HCT116 (cell line): ENCODE results near the gene SH3PXD2A. TPM values are rescaled to one million over a fixed set of nuclear protein-coding genes. Genes with fewer than 3 reads are reported as not detected.

Experiments
- ATAC-seq: fragments of 200-7000 bp; cut with Tn5 transposase; 2 replicates; pipeline ENCODE4 v1.9.1; 2020; ENCODE audit warnings: mild to moderate bottlenecking, moderate library complexity
- BruUV-seq: library from RNA; stranded (reverse); fragments of 400-500 nt; replicated peaks from 2 replicates; lab custom pipeline; 2021; lab: Mats Ljungman, UMichigan
- CTCF ChIA-PET: fragments of 300-600 bp; sonication (Branson Sonifier 250); formaldehyde crosslinking; loops from one replicate; lab custom pipeline; 2021; ENCODE audit warnings: antibody characterized with exemption; lab: Charles Lee
- POLR2A ChIA-PET: fragments of 300-600, 350-600 bp; sonication (Branson Sonifier 250); formaldehyde crosslinking; loops from one replicate; lab custom pipeline; 2021; ENCODE audit warnings: antibody characterized with exemption; lab: Charles Lee
- RAD21 ChIA-PET, 2 experiments: fragments of 300-600 bp; sonication (Branson Sonifier 250); formaldehyde crosslinking; loops; one replicate each; lab custom pipeline; 2023; ENCODE audit warnings: low total read pairs in 2 of 2; ENCODE audit not compliant: uncharacterized antibody in 2 of 2, unreplicated experiment in 2 of 2, low non-redundant PET in 1 of 2; lab: Charles Lee
- DNase-seq: peaks from one replicate; pipeline ENCODE4 v3.0.0-alpha.2; 2010; ENCODE audit warnings: low read depth, low spot score
- H2AFZ ChIP-seq: fragments of 200-600 bp; shearing (Covaris generic), sonication (generic); 2 replicates; pipeline ENCODE4 v1.6.1; 2017; ENCODE audit warnings: low read depth, mixed run types, mixed read lengths, antibody characterized with exemption, low read length; ENCODE audit not compliant: poor library complexity, severe bottlenecking
- H3K27ac ChIP-seq: 2 replicates; pipeline ENCODE4 v1.5.1; 2012; ENCODE audit warnings: low read depth, low read length
- H3K27me3 ChIP-seq: fragments of 200-600 bp; sonication (generic); 2 replicates; pipeline ENCODE4 v1.6.1; 2016; ENCODE audit warnings: mixed run types, low read length, mixed read lengths; ENCODE audit not compliant: insufficient read depth
- H3K36me3 ChIP-seq, 2 experiments: fragments of 200-500 bp in 1 of 2; fragments of 200-600 bp in 1 of 2; sonication (Bioruptor generic) in 1 of 2; sonication (generic) in 1 of 2; 2 replicates each; pipeline versions ENCODE4 v1.5.1 to v1.6.1; 2014 to 2016; ENCODE audit warnings: low read length in 2 of 2, inconsistent platforms in 1 of 2, mixed read lengths in 1 of 2, mixed run types in 1 of 2; ENCODE audit not compliant: insufficient read depth in 2 of 2, control insufficient read depth in 1 of 2
- H3K4me1 ChIP-seq, 2 experiments: fragments of 200-600 bp in 1 of 2; sonication (generic) in 1 of 2; 2 replicates each; pipeline versions ENCODE4 v1.5.1 to v1.6.1; 2012 to 2017; ENCODE audit warnings: low read length in 2 of 2, inconsistent platforms in 1 of 2, mild to moderate bottlenecking in 1 of 2, mixed read lengths in 1 of 2, mixed run types in 1 of 2, moderate library complexity in 1 of 2; ENCODE audit not compliant: insufficient read depth in 2 of 2, control insufficient read depth in 1 of 2
- H3K4me2 ChIP-seq: fragments of 200-600 bp; sonication (generic); 2 replicates; pipeline ENCODE4 v1.6.1; 2017; ENCODE audit warnings: mixed run types, low read length, mixed read lengths
- H3K4me3 ChIP-seq, 2 experiments: fragments of 200-600 bp in 1 of 2; sonication (generic) in 1 of 2; replicated peaks in 1 of 2; 2 replicates each; pipeline ENCODE4 v1.5.1; 2011 to 2016; ENCODE audit warnings: low read length in 2 of 2, control low read depth in 1 of 2, low read depth in 1 of 2, mild to moderate bottlenecking in 1 of 2, mixed read lengths in 1 of 2, mixed run types in 1 of 2
- H3K79me2 ChIP-seq: fragments of 200-600 bp; sonication (generic); 2 replicates; pipeline ENCODE4 v1.6.1; 2017; ENCODE audit warnings: mild to moderate bottlenecking, mixed run types, low read length, moderate library complexity, mixed read lengths; ENCODE audit not compliant: insufficient read depth
- H3K9ac ChIP-seq: fragments of 200-600 bp; sonication (generic); 2 replicates; pipeline ENCODE4 v1.6.1; 2016; ENCODE audit warnings: low read length, mixed read lengths
- H3K9me2 ChIP-seq: fragments of 200-600 bp; sonication (generic), shearing (Covaris generic); 2 replicates; pipeline ENCODE4 v1.6.1; 2017; ENCODE audit warnings: mixed run types, mild to moderate bottlenecking, moderate library complexity; ENCODE audit not compliant: insufficient read depth
- H3K9me3 ChIP-seq, 2 experiments: fragments of 200-500 bp in 1 of 2; fragments of 200-600 bp in 1 of 2; sonication (Bioruptor generic) in 1 of 2; sonication (generic) in 1 of 2; 2 replicates each; pipeline ENCODE4 v1.6.1; 2014 to 2017; ENCODE audit warnings: low read length in 2 of 2, mixed read lengths in 2 of 2, inconsistent platforms in 1 of 2, low read depth in 1 of 2, mild to moderate bottlenecking in 1 of 2, mixed run types in 1 of 2, moderate library complexity in 1 of 2; ENCODE audit not compliant: control insufficient read depth in 1 of 2, insufficient read depth in 1 of 2
- H4K20me1 ChIP-seq: fragments of 200-600 bp; sonication (generic), shearing (Covaris generic); 2 replicates; pipeline ENCODE4 v1.6.1; 2017; ENCODE audit warnings: mixed run types, mild to moderate bottlenecking, moderate library complexity; ENCODE audit not compliant: insufficient read depth
- CBX3 ChIP-seq: IDR thresholded peaks from 2 replicates; pipeline ENCODE4 v1.6.1; 2012; ENCODE audit warnings: low read depth
- CEBPB ChIP-seq: IDR thresholded peaks from 2 replicates; pipeline ENCODE4 v1.6.1; 2012; ENCODE audit warnings: low read depth
- ELF1 ChIP-seq: IDR thresholded peaks from 2 replicates; pipeline ENCODE4 v1.6.1; 2012; ENCODE audit warnings: low read depth, borderline replicate concordance
- EZH2 ChIP-seq: fragments of 200-600 bp; sonication (generic); IDR thresholded peaks from 2 replicates; pipeline ENCODE4 v1.6.1; 2017; ENCODE audit warnings: antibody characterized with exemption, mixed run types
- FOSL1 ChIP-seq: IDR thresholded peaks from 2 replicates; pipeline ENCODE4 v1.6.1; 2012; ENCODE audit warnings: low read depth
- JUND ChIP-seq: IDR thresholded peaks from 2 replicates; pipeline ENCODE4 v1.6.1; 2012
- POLR2A ChIP-seq: IDR thresholded peaks from 2 replicates; pipeline ENCODE4 v1.7.0; 2011; ENCODE audit warnings: borderline replicate concordance; ENCODE audit not compliant: insufficient read depth, insufficient read length; ENCODE audit errors: extremely low read depth
- POLR2AphosphoS5 ChIP-seq: IDR thresholded peaks from 2 replicates; pipeline ENCODE4 v1.6.1; 2011; ENCODE audit warnings: mild to moderate bottlenecking, low read depth, low read length, moderate library complexity
- REST ChIP-seq: IDR thresholded peaks from 2 replicates; pipeline ENCODE4 v1.6.1; 2012; ENCODE audit warnings: low read depth
- SRF ChIP-seq: IDR thresholded peaks from 2 replicates; pipeline ENCODE4 v1.6.1; 2012; ENCODE audit warnings: low read depth
- TCF7L2 ChIP-seq: IDR thresholded peaks from 2 replicates; pipeline ENCODE4 v1.7.0; 2011; ENCODE audit warnings: borderline replicate concordance, inconsistent platforms; ENCODE audit not compliant: insufficient read depth, insufficient read length; ENCODE audit errors: extremely low read depth
- intact Hi-C: fragments of 100-400 bp; cut with micrococcal nuclease; formaldehyde crosslinking; loops from 2 replicates; pipeline ENCODE4 v1.10.0; 2022
- total RNA-seq: library from RNA; stranded (reverse); gene quantifications from one replicate; pipeline ENCODE4 v1.2.1, GENCODE V29; 2021; ENCODE audit not compliant: unreplicated experiment

SH3PXD2A gene
- total RNA-seq, 1 experiment from 2014 or later: 8.7 TPM

DNA sequence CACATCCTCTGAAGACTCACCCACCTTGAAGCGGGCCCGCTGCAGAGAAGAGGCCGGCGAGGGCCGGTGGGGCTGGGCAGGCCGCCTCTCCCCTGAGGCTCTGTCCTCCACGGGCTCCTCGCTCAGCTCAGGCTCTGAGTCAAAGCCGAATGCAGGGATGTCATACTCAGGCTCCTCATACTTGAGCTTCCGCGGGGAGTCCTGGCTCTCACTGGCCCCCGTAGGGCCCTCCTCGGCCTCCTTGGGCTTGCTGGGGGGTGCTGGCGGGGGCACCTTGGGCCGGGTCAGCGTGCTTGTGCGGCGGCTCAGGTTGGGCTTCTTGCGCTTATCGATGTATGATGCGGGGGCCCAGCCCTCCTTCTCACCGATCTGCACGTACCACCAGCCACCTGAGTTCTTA, 252.0 kb downstream of the SH3PXD2A start:
- DNase-seq: no peak
- Histone ChIP-seq H3K4me3 (no peak overlapping the region), H3K9me2 (no peaks in the 10 kb centered on the region), H4K20me1 (no peaks in the 10 kb centered on the region), H3K4me2 (no peak overlapping the region), H3K36me3 (no peaks in the 10 kb centered on the region), H3K4me1 (peaks cover 0 to 5% of the 10 kb centered on the region in 2 experiments; a peak in 2 of 4 replicates)
- ChIA-PET CTCF (no interaction called here), POLR2A (no interaction called here)
- no peak for TF ChIP-seq POLR2A
- TF ChIP-seq POLR2AphosphoS5: no peak
- no peak for TF ChIP-seq TCF7L2
- no peak for TF ChIP-seq CBX3
- no peak for TF ChIP-seq REST
- TF ChIP-seq ELF1: no peak
- TF ChIP-seq JUND: no peak
- no peak for TF ChIP-seq SRF
- TF ChIP-seq CEBPB: no peak
- TF ChIP-seq FOSL1: no peak
- no peak for TF ChIP-seq EZH2
- TF ChIP-seq, all 23 proteins: peak for 0
- intact Hi-C loops: no loop called here
- Histone ChIP-seq H3K79me2 (no peaks in the 10 kb centered on the region), H3K27ac (no peak overlapping the region), H3K9me3 (no peaks in the 10 kb centered on the region), H2AFZ (no peak overlapping the region), H3K27me3 (no peaks in the 10 kb centered on the region), H3K9ac (no peak overlapping the region)
- RAD21 ChIA-PET: no interaction called here
- no peak for ATAC-seq
- no TSS peak for BruUV-seq
